KOPT-K1 (cell line): ENCODE data around the gene LAMB1.

ENCODE experiments used
- H3K27ac ChIP-seq: fragments of 200-600 bp; sonication (generic); 2 replicates; pipeline ENCODE4 v1.5.1; 2016; ENCODE audit warnings: antibody characterized with exemption, mild to moderate bottlenecking, low read depth, low read length; ENCODE audit not compliant: poor library complexity, severe bottlenecking
- H3K36me3 ChIP-seq: fragments of 200-600 bp; sonication (generic); 2 replicates; pipeline ENCODE4 v1.5.1; 2017; ENCODE audit warnings: antibody characterized with exemption, mild to moderate bottlenecking, low read length, moderate library complexity; ENCODE audit not compliant: insufficient read depth
- H3K9me3 ChIP-seq: fragments of 200-600 bp; sonication (generic); 2 replicates; pipeline ENCODE4 v1.5.1; 2017; ENCODE audit warnings: antibody characterized with exemption, low read length, mild to moderate bottlenecking; ENCODE audit not compliant: insufficient read depth, poor library complexity, severe bottlenecking

The LAMB1 gene

GRCh38 chr7:108029034-108029433 is 26.1 kb upstream of the LAMB1 start:
- no peak overlapping the region for H3K27ac ChIP-seq
- no peaks in the 10 kb centered on the region for H3K9me3 ChIP-seq
- no peaks in the 10 kb centered on the region for H3K36me3 ChIP-seq

GRCh38 chr7:108028111-108028510 is 25.1 kb upstream of the LAMB1 start:
- no peaks in the 10 kb centered on the region for H3K9me3 ChIP-seq
- H3K27ac ChIP-seq = no peak overlapping the region

GRCh38 chr7:108027239-108027638 is 24.3 kb upstream of the LAMB1 start:
- no peaks in the 10 kb centered on the region for H3K9me3 ChIP-seq
- no peaks in the 10 kb centered on the region for H3K36me3 ChIP-seq
- H3K27ac ChIP-seq = no peak overlapping the region

More at GRCh38 chr7:108028111-108028510, 25.1 kb upstream of the LAMB1 start:
- no peaks in the 10 kb centered on the region for H3K36me3 ChIP-seq

- Histone ChIP-seq H3K9me3 (no peaks in the 10 kb centered on the region), H3K36me3 (no peaks in the 10 kb centered on the region), H3K27ac (no peak overlapping the region)
Observed at GRCh38 chr7:108026647-108027046, 23.7 kb upstream of the LAMB1 start.

GRCh38 chr7:108026116-108026515 is 23.2 kb upstream of the LAMB1 start:
- H3K36me3 ChIP-seq = no peaks in the 10 kb centered on the region
- no peaks in the 10 kb centered on the region for H3K9me3 ChIP-seq

GRCh38 chr7:108024538-108024937 is 21.6 kb upstream of the LAMB1 start:
- no peak overlapping the region for H3K27ac ChIP-seq
- H3K9me3 ChIP-seq = no peaks in the 10 kb centered on the region
- H3K36me3 ChIP-seq = no peaks in the 10 kb centered on the region

More at GRCh38 chr7:108026116-108026515, 23.2 kb upstream of the LAMB1 start:
- no peak overlapping the region for H3K27ac ChIP-seq

GRCh38 chr7:108020585-108020984 is 17.6 kb upstream of the LAMB1 start:
- H3K27ac ChIP-seq = no peak overlapping the region
- H3K9me3 ChIP-seq = no peaks in the 10 kb centered on the region
- no peaks in the 10 kb centered on the region for H3K36me3 ChIP-seq

GRCh38 chr7:108018668-108019067 is 15.7 kb upstream of the LAMB1 start:
- Histone ChIP-seq H3K9me3 (no peaks in the 10 kb centered on the region), H3K36me3 (no peaks in the 10 kb centered on the region), H3K27ac (no peak overlapping the region)

GRCh38 chr7:108017776-108018151 is 14.8 kb upstream of the LAMB1 start:
- no peaks in the 10 kb centered on the region for H3K9me3 ChIP-seq
- no peak overlapping the region for H3K27ac ChIP-seq
- no peaks in the 10 kb centered on the region for H3K36me3 ChIP-seq

- Histone ChIP-seq H3K36me3 (no peaks in the 10 kb centered on the region), H3K27ac (no peak overlapping the region), H3K9me3 (no peaks in the 10 kb centered on the region)
Observed at GRCh38 chr7:108016841-108017775, 14.1 kb upstream of the LAMB1 start.

- no peak overlapping the region for H3K27ac ChIP-seq
Observed at GRCh38 chr7:108015740-108016139, 12.8 kb upstream of the LAMB1 start.

GRCh38 chr7:108014747-108015682 is 12.1 kb upstream of the LAMB1 start:
- Histone ChIP-seq H3K36me3 (no peaks in the 10 kb centered on the region), H3K9me3 (no peaks in the 10 kb centered on the region), H3K27ac (no peak overlapping the region)

More at GRCh38 chr7:108015740-108016139, 12.8 kb upstream of the LAMB1 start:
- Histone ChIP-seq H3K9me3 (no peaks in the 10 kb centered on the region), H3K36me3 (no peaks in the 10 kb centered on the region)

- Histone ChIP-seq H3K9me3 (no peaks in the 10 kb centered on the region), H3K36me3 (no peaks in the 10 kb centered on the region), H3K27ac (no peak overlapping the region)
Observed at GRCh38 chr7:108014215-108014614, 11.3 kb upstream of the LAMB1 start.

GRCh38 chr7:108012499-108013430 is 9.8 kb upstream of the LAMB1 start:
- Histone ChIP-seq H3K9me3 (no peaks in the 10 kb centered on the region), H3K27ac (no peak overlapping the region), H3K36me3 (no peaks in the 10 kb centered on the region)
